WTC11 (cell line): ENCODE results near the gene RIPOR3. TPM values are rescaled to one million over a fixed set of nuclear protein-coding genes. Genes with fewer than 3 reads are reported as not detected.

Source experiments
- ATAC-seq: fragments of 200-7000 bp; cut with Tn5 transposase; 2 replicates; pipeline ENCODE4 v1.10.0; 2021; ENCODE audit warnings: mild to moderate bottlenecking, moderate library complexity
- CTCF ChIA-PET: fragments of 300-600 bp; sonication (Branson Sonifier 250); formaldehyde crosslinking; loops from one replicate; lab custom pipeline; 2021; ENCODE audit warnings: antibody characterized with exemption; lab: Charles Lee
- POLR2A ChIA-PET: fragments of 350-600 bp; sonication (Branson Sonifier 250); formaldehyde crosslinking; loops from one replicate; lab custom pipeline; 2021; ENCODE audit warnings: antibody characterized with exemption; lab: Charles Lee
- DNase-seq: peaks from one replicate; pipeline ENCODE4 v3.0.0; 2021; ENCODE audit warnings: low spot score
- H3K27ac Mint-ChIP-seq: 2 replicates; pipeline ENCODE4 v1.8.0; 2021; ENCODE audit warnings: mixed read lengths
- H3K27me3 Mint-ChIP-seq: 2 replicates; pipeline ENCODE4 v1.8.0; 2021; ENCODE audit warnings: low read depth, mild to moderate bottlenecking, moderate library complexity, mixed read lengths
- H3K36me3 Mint-ChIP-seq: 2 replicates; pipeline ENCODE4 v1.8.0; 2021; ENCODE audit warnings: mixed read lengths
- H3K4me1 Mint-ChIP-seq: 2 replicates; pipeline ENCODE4 v1.8.0; 2022; ENCODE audit warnings: mixed read lengths
- H3K4me3 Mint-ChIP-seq: 2 replicates; pipeline ENCODE4 v1.8.0; 2021; ENCODE audit warnings: mild to moderate bottlenecking, moderate library complexity, mixed read lengths
- H3K9me3 Mint-ChIP-seq: 2 replicates; pipeline ENCODE4 v1.8.0; 2021; ENCODE audit warnings: mixed read lengths
- AFF4 ChIP-seq: sonication (generic); formaldehyde crosslinking; IDR thresholded peaks from 2 replicates; pipeline ENCODE4 v1.8.1; 2023; ENCODE audit warnings: mild to moderate bottlenecking, missing genetic modification reagents, borderline replicate concordance
- CBFB ChIP-seq: sonication (generic); formaldehyde crosslinking; IDR thresholded peaks from 2 replicates; pipeline ENCODE4 v1.8.1; 2022; ENCODE audit warnings: mild to moderate bottlenecking, low read depth, missing genetic modification reagents
- CREB1 ChIP-seq: sonication (generic); formaldehyde crosslinking; IDR thresholded peaks from 2 replicates; pipeline ENCODE4 v1.8.0; 2023; ENCODE audit warnings: mild to moderate bottlenecking, missing genetic modification reagents
- CREM ChIP-seq: sonication (generic); formaldehyde crosslinking; IDR thresholded peaks from 2 replicates; pipeline ENCODE4 v1.8.1; 2022; ENCODE audit warnings: mild to moderate bottlenecking, missing genetic modification reagents, moderate library complexity
- CTCF ChIP-seq: fragments of 200-600 bp; IDR thresholded peaks from 2 replicates; pipeline ENCODE4 v1.8.0; 2022; ENCODE audit warnings: antibody characterized with exemption
- ERG ChIP-seq: fragments of 250-450 bp; sonication (Bioruptor Pico); IDR thresholded peaks from 2 replicates; pipeline ENCODE4 v1.8.0; 2021; ENCODE audit warnings: mild to moderate bottlenecking
- ETV6 ChIP-seq: sonication (generic); formaldehyde crosslinking; IDR thresholded peaks from 2 replicates; pipeline ENCODE4 v1.8.1; 2022; ENCODE audit warnings: mild to moderate bottlenecking, missing genetic modification reagents
- FOXP1 ChIP-seq: sonication (generic); formaldehyde crosslinking; IDR thresholded peaks from 2 replicates; pipeline ENCODE4 v1.8.0; 2022; ENCODE audit warnings: missing genetic modification reagents, mild to moderate bottlenecking, moderate library complexity, borderline replicate concordance
- HMGA2 ChIP-seq: fragments of 250-450 bp; sonication (Bioruptor Pico); IDR thresholded peaks from 2 replicates; pipeline ENCODE4 v1.4.0; 2021; ENCODE audit warnings: mild to moderate bottlenecking, moderate library complexity
- JAZF1 ChIP-seq: fragments of 250-450 bp; sonication (Bioruptor Pico); IDR thresholded peaks from 2 replicates; pipeline ENCODE4 v1.9.0; 2021; ENCODE audit warnings: moderate library complexity, mild to moderate bottlenecking, inconsistent platforms
- MYBL2 ChIP-seq: sonication (generic); formaldehyde crosslinking; IDR thresholded peaks from 2 replicates; pipeline ENCODE4 v1.8.1; 2023; ENCODE audit warnings: mild to moderate bottlenecking, moderate library complexity, missing genetic modification reagents
- NFE2L1 ChIP-seq: sonication (generic); formaldehyde crosslinking; IDR thresholded peaks from 2 replicates; pipeline ENCODE4 v1.8.1; 2023; ENCODE audit warnings: missing genetic modification reagents
- RELA ChIP-seq: sonication (generic); formaldehyde crosslinking; IDR thresholded peaks from 2 replicates; pipeline ENCODE4 v1.8.1; 2022; ENCODE audit warnings: missing genetic modification reagents, mild to moderate bottlenecking, borderline replicate concordance
- SMAD4 ChIP-seq: sonication (generic); formaldehyde crosslinking; IDR thresholded peaks from 2 replicates; pipeline ENCODE4 v1.8.0; 2022; ENCODE audit warnings: mild to moderate bottlenecking, missing genetic modification reagents
- TEAD4 ChIP-seq: sonication (generic); formaldehyde crosslinking; IDR thresholded peaks from 2 replicates; pipeline ENCODE4 v1.8.0; 2022; ENCODE audit warnings: mild to moderate bottlenecking, missing genetic modification reagents
- ZBTB43 ChIP-seq: sonication (generic); formaldehyde crosslinking; IDR thresholded peaks from 2 replicates; pipeline ENCODE4 v1.8.1; 2023; ENCODE audit warnings: mild to moderate bottlenecking, missing genetic modification reagents
- ZNF232 ChIP-seq: sonication (generic); formaldehyde crosslinking; IDR thresholded peaks from 2 replicates; pipeline ENCODE4 v1.8.0; 2022; ENCODE audit warnings: mild to moderate bottlenecking, missing genetic modification reagents
- ZNF396 ChIP-seq: fragments of 250-450 bp; sonication (Bioruptor Pico); IDR thresholded peaks from 2 replicates; pipeline ENCODE4 v1.8.0; 2021; ENCODE audit warnings: mild to moderate bottlenecking, moderate library complexity, borderline replicate concordance
- ZNF423 ChIP-seq: fragments of 250-450 bp; sonication (Bioruptor Pico); IDR thresholded peaks from 2 replicates; pipeline ENCODE4 v2.1.2; 2022; ENCODE audit warnings: mild to moderate bottlenecking, moderate library complexity
- total RNA-seq: library from RNA; stranded (reverse); gene quantifications from 3 replicates; pipeline ENCODE4 v1.2.3, GENCODE V29; 2021
- TF ChIP-seq, protein P1 (sequence below): sonication (generic); formaldehyde crosslinking; IDR thresholded peaks from 2 replicates; pipeline ENCODE4 v1.8.1; 2022; ENCODE audit warnings: low read depth, missing genetic modification reagents, borderline replicate concordance
- TF ChIP-seq, protein P2 (sequence below): sonication (generic); formaldehyde crosslinking; IDR thresholded peaks from 2 replicates; pipeline ENCODE4 v1.8.1; 2023; ENCODE audit warnings: mild to moderate bottlenecking, missing genetic modification reagents, moderate library complexity
- TF ChIP-seq, protein P3 (sequence below): sonication (generic); formaldehyde crosslinking; IDR thresholded peaks from 2 replicates; pipeline ENCODE4 v1.8.1; 2023; ENCODE audit warnings: mild to moderate bottlenecking, missing genetic modification reagents, moderate library complexity
- TF ChIP-seq, protein P4 (sequence below): sonication (generic); formaldehyde crosslinking; IDR thresholded peaks from 2 replicates; pipeline ENCODE4 v1.8.1; 2022; ENCODE audit warnings: mild to moderate bottlenecking, missing genetic modification reagents, moderate library complexity, borderline replicate concordance
- TF ChIP-seq, protein P5 (sequence below): sonication (generic); formaldehyde crosslinking; IDR thresholded peaks from 2 replicates; pipeline ENCODE4 v1.8.0; 2022; ENCODE audit warnings: mild to moderate bottlenecking, missing genetic modification reagents

RIPOR3 gene
- total RNA-seq, 1 experiment from 2014 or later, result 6.5 TPM

GRCh38 chr20:50543326-50543725 lies 148.0 kb downstream of the RIPOR3 start:
- Mint-ChIP-seq H3K4me3 (no peak overlapping the region), H3K27me3 (no peaks in the 10 kb centered on the region), H3K27ac (no peak overlapping the region), H3K9me3 (no peaks in the 10 kb centered on the region), H3K4me1 (peaks cover 5% of the 10 kb centered on the region; the same call in 1 of the 2 replicates), H3K36me3 (no peaks in the 10 kb centered on the region)
- CTCF ChIA-PET, result no interaction called here
- POLR2A ChIA-PET, result no interaction called here
- no peak for ATAC-seq
- TF ChIP-seq ZNF232 (no peak), ZBTB43 (no peak), NFE2L1 (CRISPR knock-in tag) (no peak), AFF4 (CRISPR knock-in tag) (no peak), MYBL2 (CRISPR knock-in tag) (no peak), RELA (no peak), JAZF1 (CRISPR knock-in tag) (no peak), CTCF (no peak), ERG (CRISPR knock-in tag) (no peak), ZNF396 (CRISPR knock-in tag) (no peak)
- TF ChIP-seq, protein P1, sequence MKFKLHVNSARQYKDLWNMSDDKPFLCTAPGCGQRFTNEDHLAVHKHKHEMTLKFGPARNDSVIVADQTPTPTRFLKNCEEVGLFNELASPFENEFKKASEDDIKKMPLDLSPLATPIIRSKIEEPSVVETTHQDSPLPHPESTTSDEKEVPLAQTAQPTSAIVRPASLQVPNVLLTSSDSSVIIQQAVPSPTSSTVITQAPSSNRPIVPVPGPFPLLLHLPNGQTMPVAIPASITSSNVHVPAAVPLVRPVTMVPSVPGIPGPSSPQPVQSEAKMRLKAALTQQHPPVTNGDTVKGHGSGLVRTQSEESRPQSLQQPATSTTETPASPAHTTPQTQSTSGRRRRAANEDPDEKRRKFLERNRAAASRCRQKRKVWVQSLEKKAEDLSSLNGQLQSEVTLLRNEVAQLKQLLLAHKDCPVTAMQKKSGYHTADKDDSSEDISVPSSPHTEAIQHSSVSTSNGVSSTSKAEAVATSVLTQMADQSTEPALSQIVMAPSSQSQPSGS (CRISPR knock-in tag), result no peak
- TF ChIP-seq, protein P2, sequence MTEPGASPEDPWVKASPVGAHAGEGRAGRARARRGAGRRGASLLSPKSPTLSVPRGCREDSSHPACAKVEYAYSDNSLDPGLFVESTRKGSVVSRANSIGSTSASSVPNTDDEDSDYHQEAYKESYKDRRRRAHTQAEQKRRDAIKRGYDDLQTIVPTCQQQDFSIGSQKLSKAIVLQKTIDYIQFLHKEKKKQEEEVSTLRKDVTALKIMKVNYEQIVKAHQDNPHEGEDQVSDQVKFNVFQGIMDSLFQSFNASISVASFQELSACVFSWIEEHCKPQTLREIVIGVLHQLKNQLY (CRISPR knock-in tag), result no peak
- DNase-seq, result no peak

GRCh38 chr20:50541606-50542041 lies 149.7 kb downstream of the RIPOR3 start:
- Mint-ChIP-seq H3K4me1 (peaks cover 5% of the 10 kb centered on the region; the same call in 1 of the 2 replicates), H3K27ac (no peak overlapping the region), H3K27me3 (no peaks in the 10 kb centered on the region), H3K36me3 (no peaks in the 10 kb centered on the region), H3K4me3 (no peak overlapping the region), H3K9me3 (no peaks in the 10 kb centered on the region)
- ATAC-seq, result no peak
- ChIA-PET CTCF (no interaction called here), POLR2A (no interaction called here)
- DNase-seq, result no peak
- TF ChIP-seq, protein P3, sequence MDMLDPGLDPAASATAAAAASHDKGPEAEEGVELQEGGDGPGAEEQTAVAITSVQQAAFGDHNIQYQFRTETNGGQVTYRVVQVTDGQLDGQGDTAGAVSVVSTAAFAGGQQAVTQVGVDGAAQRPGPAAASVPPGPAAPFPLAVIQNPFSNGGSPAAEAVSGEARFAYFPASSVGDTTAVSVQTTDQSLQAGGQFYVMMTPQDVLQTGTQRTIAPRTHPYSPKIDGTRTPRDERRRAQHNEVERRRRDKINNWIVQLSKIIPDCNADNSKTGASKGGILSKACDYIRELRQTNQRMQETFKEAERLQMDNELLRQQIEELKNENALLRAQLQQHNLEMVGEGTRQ (CRISPR knock-in tag), result no peak
- no peak for TF ChIP-seq CREM (CRISPR knock-in tag)
- no peak for TF ChIP-seq ZNF423
- TF ChIP-seq ETV6, result no peak
- no peak for TF ChIP-seq CREB1
- TF ChIP-seq, protein P4, sequence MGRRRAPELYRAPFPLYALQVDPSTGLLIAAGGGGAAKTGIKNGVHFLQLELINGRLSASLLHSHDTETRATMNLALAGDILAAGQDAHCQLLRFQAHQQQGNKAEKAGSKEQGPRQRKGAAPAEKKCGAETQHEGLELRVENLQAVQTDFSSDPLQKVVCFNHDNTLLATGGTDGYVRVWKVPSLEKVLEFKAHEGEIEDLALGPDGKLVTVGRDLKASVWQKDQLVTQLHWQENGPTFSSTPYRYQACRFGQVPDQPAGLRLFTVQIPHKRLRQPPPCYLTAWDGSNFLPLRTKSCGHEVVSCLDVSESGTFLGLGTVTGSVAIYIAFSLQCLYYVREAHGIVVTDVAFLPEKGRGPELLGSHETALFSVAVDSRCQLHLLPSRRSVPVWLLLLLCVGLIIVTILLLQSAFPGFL (CRISPR knock-in tag), result no peak
- no peak for TF ChIP-seq TEAD4 (CRISPR knock-in tag)
- TF ChIP-seq, protein P5, sequence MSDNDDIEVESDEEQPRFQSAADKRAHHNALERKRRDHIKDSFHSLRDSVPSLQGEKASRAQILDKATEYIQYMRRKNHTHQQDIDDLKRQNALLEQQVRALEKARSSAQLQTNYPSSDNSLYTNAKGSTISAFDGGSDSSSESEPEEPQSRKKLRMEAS (CRISPR knock-in tag), result no peak
- no peak for TF ChIP-seq MYBL2 (CRISPR knock-in tag)
- TF ChIP-seq SMAD4 (CRISPR knock-in tag), result no peak
- no peak for TF ChIP-seq CBFB
- no peak for TF ChIP-seq HMGA2
- no peak for TF ChIP-seq FOXP1
